Activated naive CD8-positive, alpha-beta T cell treated with anti-CD3 and anti-CD28 coated beads, Interleukin-2, amount 10 ng/mL, durations not matched to agents 7 days and 5 days (primary cell): ENCODE measurements around the gene MXRA5. TPM values are rescaled to one million over a fixed set of nuclear protein-coding genes. Genes with fewer than 3 reads are reported as not detected.
A peak's percentile ranks its signal among the peaks of the same experiment; 100 is the strongest.
"Not testable (repeated sequence)": the region's sequence is repeated elsewhere in the genome, so short reads cannot be mapped to it uniquely, and the experiment has no call there.

Experiments used
- ATAC-seq: fragments of 150-1000 bp; cut with Tn5 transposase; one replicate; pipeline ENCODE4 v1.10.0; 2021; ENCODE audit warnings: low read depth, moderate library complexity
- POLR2A ChIA-PET: fragments of 350-600 bp; sonication (Branson Sonifier 250); formaldehyde crosslinking; loops from one replicate; lab custom pipeline; 2021; ENCODE audit warnings: antibody characterized with exemption; lab: Charles Lee
- DNase-seq: peaks from one replicate; pipeline ENCODE4 v3.0.0; 2021
- H3K27ac Mint-ChIP-seq: one replicate; pipeline ENCODE4 v1.8.0; 2022; ENCODE audit warnings: mild to moderate bottlenecking, mixed read lengths
- H3K27me3 Mint-ChIP-seq: one replicate; pipeline ENCODE4 v1.8.0; 2022; ENCODE audit warnings: mild to moderate bottlenecking, moderate library complexity, mixed read lengths
- H3K36me3 Mint-ChIP-seq: one replicate; pipeline ENCODE4 v1.8.0; 2021; ENCODE audit warnings: mild to moderate bottlenecking, mixed read lengths
- H3K4me1 Mint-ChIP-seq: one replicate; pipeline ENCODE4 v1.8.0; 2021; ENCODE audit warnings: mixed read lengths
- H3K4me3 Mint-ChIP-seq: one replicate; pipeline ENCODE4 v1.8.0; 2022; ENCODE audit warnings: mild to moderate bottlenecking, moderate library complexity, mixed read lengths
- H3K9me3 Mint-ChIP-seq: one replicate; pipeline ENCODE4 v1.8.0; 2021; ENCODE audit warnings: mixed read lengths
- total RNA-seq, 2 experiments: library from RNA; stranded (reverse); gene quantifications; one replicate each; pipeline ENCODE4 v1.2.3, GENCODE V29; 2021

Gene MXRA5
- total RNA-seq, 2 experiments from 2014 or later: not detected

GRCh38 chrX:3362956-3363355, 16.5 kb upstream of the MXRA5 start:
- Mint-ChIP-seq H3K27ac (no peak overlapping the region), H3K27me3 (no peaks in the 10 kb centered on the region), H3K4me1 (no peaks in the 10 kb centered on the region), H3K4me3 (no peak overlapping the region), H3K9me3 (no peaks in the 10 kb centered on the region), H3K36me3 (no peaks in the 10 kb centered on the region)
- no peak for DNase-seq
- POLR2A ChIA-PET: no interaction called here
- no peak for ATAC-seq

GRCh38 chrX:3360881-3361280, 14.4 kb upstream of the MXRA5 start:
- H3K27me3 Mint-ChIP-seq: no peaks in the 10 kb centered on the region
- no peak overlapping the region for H3K4me3 Mint-ChIP-seq
- no peaks in the 10 kb centered on the region for H3K36me3 Mint-ChIP-seq
- no peak overlapping the region for H3K27ac Mint-ChIP-seq
- no peaks in the 10 kb centered on the region for H3K9me3 Mint-ChIP-seq
- ATAC-seq (no peak), DNase-seq (no peak)
- H3K4me1 Mint-ChIP-seq: no peaks in the 10 kb centered on the region
- POLR2A ChIA-PET: no interaction called here

- H3K9me3 Mint-ChIP-seq, H3K27ac Mint-ChIP-seq, ATAC-seq, POLR2A ChIA-PET, DNase-seq, H3K4me3 Mint-ChIP-seq, H3K4me1 Mint-ChIP-seq, H3K36me3 Mint-ChIP-seq, H3K27me3 Mint-ChIP-seq: not testable (repeated sequence)
Measured at GRCh38 chrX:3352741-3353140, 6.3 kb upstream of the MXRA5 start.

- peaks cover 3% of the 10 kb centered on the region for H3K27me3 Mint-ChIP-seq
- no peak overlapping the region for H3K27ac Mint-ChIP-seq
- ATAC-seq (no peak), DNase-seq (no peak)
- no peaks in the 10 kb centered on the region for H3K4me1 Mint-ChIP-seq
- no peaks in the 10 kb centered on the region for H3K36me3 Mint-ChIP-seq
- H3K9me3 Mint-ChIP-seq: no peaks in the 10 kb centered on the region
- no peak overlapping the region for H3K4me3 Mint-ChIP-seq
- POLR2A ChIA-PET: no interaction called here
Measured at GRCh38 chrX:3351276-3351675, 4.8 kb upstream of the MXRA5 start.

GRCh38 chrX:3348191-3348590, 1.7 kb upstream of the MXRA5 start:
- DNase-seq: no peak
- H3K27ac Mint-ChIP-seq: no peak overlapping the region
- no peak for ATAC-seq
- H3K4me1 Mint-ChIP-seq: no peaks in the 10 kb centered on the region
- no peak overlapping the region for H3K4me3 Mint-ChIP-seq
- H3K36me3 Mint-ChIP-seq: no peaks in the 10 kb centered on the region
- POLR2A ChIA-PET: no interaction called here
- H3K27me3 Mint-ChIP-seq: peaks cover 24% of the 10 kb centered on the region
- H3K9me3 Mint-ChIP-seq: no peaks in the 10 kb centered on the region

- POLR2A ChIA-PET: no interaction called here
- Mint-ChIP-seq H3K4me1 (no peaks in the 10 kb centered on the region), H3K36me3 (no peaks in the 10 kb centered on the region), H3K4me3 (no peak overlapping the region), H3K27me3 (peaks cover 24% of the 10 kb centered on the region), H3K27ac (no peak overlapping the region), H3K9me3 (peaks cover 1% of the 10 kb centered on the region)
- ATAC-seq (no peak), DNase-seq (no peak)
Measured at GRCh38 chrX:3345281-3346191, 916 bp downstream of the MXRA5 start.

GRCh38 chrX:3343569-3343968, 2.9 kb downstream of the MXRA5 start:
- H3K27ac Mint-ChIP-seq, DNase-seq, H3K4me3 Mint-ChIP-seq, H3K9me3 Mint-ChIP-seq, H3K36me3 Mint-ChIP-seq, H3K4me1 Mint-ChIP-seq, POLR2A ChIA-PET, ATAC-seq: not testable (repeated sequence)
- H3K27me3 Mint-ChIP-seq: peaks cover 24% of the 10 kb centered on the region

GRCh38 chrX:3340016-3340415, 6.4 kb downstream of the MXRA5 start:
- no peaks in the 10 kb centered on the region for H3K36me3 Mint-ChIP-seq
- no peaks in the 10 kb centered on the region for H3K4me1 Mint-ChIP-seq
- ATAC-seq (no peak), DNase-seq (no peak)
- peaks cover 16% of the 10 kb centered on the region for H3K27me3 Mint-ChIP-seq
- no peak overlapping the region for H3K4me3 Mint-ChIP-seq
- POLR2A ChIA-PET: no interaction called here
- no peak overlapping the region for H3K27ac Mint-ChIP-seq
- H3K9me3 Mint-ChIP-seq: peaks cover 1% of the 10 kb centered on the region

GRCh38 chrX:3326681-3327080, 19.8 kb downstream of the MXRA5 start:
- Mint-ChIP-seq H3K27me3 (no peaks in the 10 kb centered on the region), H3K4me1 (no peaks in the 10 kb centered on the region), H3K4me3 (no peak overlapping the region), H3K9me3 (no peaks in the 10 kb centered on the region), H3K36me3 (no peaks in the 10 kb centered on the region), H3K27ac (no peak overlapping the region)
- DNase-seq (no peak), ATAC-seq (peak; percentile 33)
- POLR2A ChIA-PET: no interaction called here

GRCh38 chrX:3320471-3321046, 25.9 kb downstream of the MXRA5 start:
- Mint-ChIP-seq H3K27me3 (no peaks in the 10 kb centered on the region), H3K27ac (no peak overlapping the region), H3K4me3 (no peak overlapping the region), H3K4me1 (no peaks in the 10 kb centered on the region), H3K9me3 (no peaks in the 10 kb centered on the region), H3K36me3 (no peaks in the 10 kb centered on the region)
- POLR2A ChIA-PET: no interaction called here
- ATAC-seq: no peak
- DNase-seq: no peak

- POLR2A ChIA-PET: no interaction called here
- Mint-ChIP-seq H3K4me3 (no peak overlapping the region), H3K9me3 (no peaks in the 10 kb centered on the region), H3K27me3 (no peaks in the 10 kb centered on the region), H3K27ac (no peak overlapping the region), H3K4me1 (no peaks in the 10 kb centered on the region), H3K36me3 (no peaks in the 10 kb centered on the region)
- ATAC-seq (no peak), DNase-seq (no peak)
Measured at GRCh38 chrX:3317191-3317718, 29.2 kb downstream of the MXRA5 start.

- no peaks in the 10 kb centered on the region for H3K27me3 Mint-ChIP-seq
- no peak for ATAC-seq
- DNase-seq: no peak
- no peak overlapping the region for H3K27ac Mint-ChIP-seq
- peaks cover 2% of the 10 kb centered on the region for H3K9me3 Mint-ChIP-seq
- no peaks in the 10 kb centered on the region for H3K36me3 Mint-ChIP-seq
- POLR2A ChIA-PET: no interaction called here
- no peaks in the 10 kb centered on the region for H3K4me1 Mint-ChIP-seq
- no peak overlapping the region for H3K4me3 Mint-ChIP-seq
Measured at GRCh38 chrX:3312109-3312508, 34.3 kb downstream of the MXRA5 start.

- Mint-ChIP-seq H3K27ac (no peak overlapping the region), H3K4me1 (no peaks in the 10 kb centered on the region), H3K36me3 (no peaks in the 10 kb centered on the region), H3K9me3 (peaks cover 2% of the 10 kb centered on the region), H3K27me3 (no peaks in the 10 kb centered on the region), H3K4me3 (no peak overlapping the region)
- no peak for DNase-seq
- POLR2A ChIA-PET: no interaction called here
- ATAC-seq: no peak
Measured at GRCh38 chrX:3307881-3308280, 38.6 kb downstream of the MXRA5 start.

- DNase-seq: no peak
- Mint-ChIP-seq H3K27me3 (no peaks in the 10 kb centered on the region), H3K4me1 (no peaks in the 10 kb centered on the region), H3K4me3 (no peak overlapping the region), H3K36me3 (no peaks in the 10 kb centered on the region), H3K9me3 (no peaks in the 10 kb centered on the region), H3K27ac (no peak overlapping the region)
- POLR2A ChIA-PET: no interaction called here
- ATAC-seq: no peak
Measured at GRCh38 chrX:3299636-3300035, 46.8 kb downstream of the MXRA5 start.
